NCI-H187 treated with DMSO at 0.1 percent for 48 hours (cell line): Measurements from ENCODE around the gene AHDC1.

Experiments used
- DNase-seq: peaks from one replicate; lab custom pipeline; 2025; lab: John Stamatoyannopoulos, UW

The AHDC1 gene

DNA sequence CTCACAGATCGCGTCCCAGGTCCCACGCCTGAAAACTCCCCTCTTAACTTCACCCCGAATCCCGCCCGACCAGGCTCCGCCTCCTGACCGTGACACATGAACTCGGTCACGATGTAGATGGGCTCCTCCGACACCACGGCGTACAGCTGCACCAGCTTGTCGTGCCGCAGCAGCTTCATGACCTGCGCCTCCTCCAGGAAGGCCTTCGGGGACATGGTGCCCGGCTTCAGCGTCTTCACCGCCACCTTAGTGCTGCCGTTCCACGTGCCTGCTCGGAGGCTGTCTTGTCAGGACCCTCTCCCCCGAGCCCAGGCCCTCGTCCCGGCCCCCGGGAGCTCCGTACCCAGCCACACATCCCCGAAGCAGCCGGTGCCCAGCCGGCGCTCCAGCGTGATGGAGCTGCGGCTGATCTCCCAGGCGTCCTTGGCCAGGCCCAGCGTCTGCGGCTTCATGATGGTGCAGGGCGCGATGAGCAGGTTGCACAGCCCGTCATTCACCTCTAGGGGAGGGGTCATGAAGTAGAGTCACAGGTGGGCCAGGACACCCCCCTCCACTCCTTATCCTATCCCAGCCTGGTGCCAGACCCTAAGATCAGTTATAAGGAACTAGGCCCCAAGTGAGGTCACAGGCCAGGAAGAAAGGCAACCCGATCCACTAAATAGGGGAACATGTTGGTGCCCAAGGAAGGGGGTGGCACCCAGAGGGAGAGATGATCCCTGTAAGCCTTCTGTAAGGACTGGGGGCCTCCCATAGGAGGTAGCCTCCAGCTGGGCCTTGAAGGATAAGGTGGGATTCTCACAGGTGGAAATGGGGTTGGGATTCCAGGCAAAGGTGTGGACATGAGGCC, 11.6 kb upstream of the AHDC1 start:
- no peak for DNase-seq

DNA sequence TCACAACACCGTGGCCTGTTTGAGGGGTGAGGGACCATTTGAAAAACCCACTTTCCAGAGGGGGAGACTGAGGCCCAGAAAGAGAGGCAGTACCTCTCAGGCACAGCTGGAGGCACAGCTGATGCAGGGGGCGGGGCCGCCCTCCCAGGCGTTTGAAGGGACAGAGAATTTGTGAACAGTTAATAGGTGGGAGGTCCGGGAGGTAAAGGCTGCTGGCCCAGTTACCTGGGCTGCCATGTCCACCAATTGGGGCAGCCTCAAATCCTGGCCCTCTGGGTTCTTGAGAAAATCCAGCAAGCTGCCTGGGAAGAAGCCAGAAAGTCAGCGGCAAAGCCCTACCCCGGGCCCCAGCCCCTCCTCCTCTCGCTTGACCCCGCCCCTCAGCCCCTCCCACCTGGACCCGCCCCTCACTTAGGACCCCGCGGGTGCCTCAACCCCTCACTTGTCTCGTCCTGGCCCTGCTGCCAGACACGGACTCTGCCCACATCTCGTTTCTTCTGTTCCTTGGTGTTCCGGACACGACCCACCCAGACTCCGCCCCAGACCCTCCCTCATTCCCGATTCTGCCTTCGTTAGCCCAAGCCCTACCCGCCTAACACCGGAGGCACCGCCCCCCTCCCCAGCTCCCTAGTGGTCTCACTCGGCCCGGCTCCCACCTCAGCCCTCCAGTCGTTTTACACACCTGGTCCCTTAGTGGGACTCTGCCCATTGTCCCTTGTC, 10.8 kb upstream of the AHDC1 start:
- DNase-seq, result no peak

DNA sequence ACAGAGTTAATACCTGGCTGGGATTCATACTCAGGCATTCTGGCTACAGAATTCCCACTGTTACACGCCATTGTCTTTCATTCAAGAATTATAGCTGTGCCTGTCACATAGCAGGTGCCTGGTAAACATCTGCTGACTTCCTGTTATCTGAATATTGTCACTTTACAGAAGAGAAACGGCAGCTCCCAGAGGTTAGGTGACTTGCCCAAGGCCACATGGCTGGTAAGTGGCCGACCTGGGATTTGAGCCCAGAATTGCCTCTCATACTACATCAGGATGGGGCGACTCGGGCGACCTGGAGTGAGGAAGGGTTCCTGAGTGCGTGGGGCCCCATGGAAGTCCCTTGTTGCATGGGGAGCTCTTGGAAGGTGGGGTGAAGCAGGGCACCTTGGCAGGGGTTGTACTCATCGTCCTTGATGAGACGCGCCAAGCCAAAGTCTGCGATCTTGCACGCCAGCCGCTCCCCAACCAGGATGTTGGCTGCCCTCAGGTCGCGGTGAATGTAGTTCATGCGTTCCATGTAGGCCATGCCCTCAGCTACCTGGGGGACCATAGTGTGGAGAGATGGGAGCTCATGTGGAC, 10.2 kb upstream of the AHDC1 start:
- no peak for DNase-seq

DNA sequence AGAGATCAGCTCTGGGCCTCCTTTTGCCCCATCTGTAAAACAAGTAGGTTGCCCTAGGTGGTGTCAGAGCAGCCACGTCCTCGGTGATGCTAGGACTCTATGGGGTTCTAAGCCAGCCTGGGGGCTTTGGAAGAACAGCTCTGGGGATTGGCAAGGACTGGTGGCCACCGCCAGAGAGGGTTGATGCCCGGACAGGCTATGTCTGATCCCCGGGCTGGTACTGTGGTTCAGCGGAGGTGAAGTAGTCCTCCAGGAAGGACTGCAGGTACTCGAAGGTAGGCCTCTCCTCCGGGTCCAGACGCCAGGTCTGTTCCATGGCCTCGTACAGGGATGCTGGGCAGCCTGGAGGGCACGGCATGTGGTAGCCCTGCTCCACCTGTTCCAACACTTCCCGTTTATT, 8.8 kb upstream of the AHDC1 start:
- no peak for DNase-seq

DNA sequence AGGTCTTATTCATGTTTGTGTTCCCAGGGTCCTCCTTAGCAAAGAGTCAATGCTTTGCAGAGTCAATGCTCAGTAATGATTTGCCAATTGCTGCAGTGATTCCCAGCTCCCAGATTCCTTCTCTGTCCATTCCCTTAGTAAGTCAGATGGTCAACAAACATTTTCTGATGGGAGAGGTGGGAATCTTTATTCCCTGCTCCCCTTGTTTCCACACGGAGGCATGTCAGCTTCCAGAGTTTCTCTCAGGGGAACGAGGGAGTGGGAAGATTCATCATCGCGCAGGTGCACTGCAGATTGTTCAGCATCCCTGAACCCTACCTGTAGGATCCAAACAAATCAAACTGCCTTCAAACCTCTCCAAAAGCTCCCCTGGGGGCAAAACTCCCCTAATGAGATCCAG, 7.5 kb upstream of the AHDC1 start:
- no peak for DNase-seq

DNA sequence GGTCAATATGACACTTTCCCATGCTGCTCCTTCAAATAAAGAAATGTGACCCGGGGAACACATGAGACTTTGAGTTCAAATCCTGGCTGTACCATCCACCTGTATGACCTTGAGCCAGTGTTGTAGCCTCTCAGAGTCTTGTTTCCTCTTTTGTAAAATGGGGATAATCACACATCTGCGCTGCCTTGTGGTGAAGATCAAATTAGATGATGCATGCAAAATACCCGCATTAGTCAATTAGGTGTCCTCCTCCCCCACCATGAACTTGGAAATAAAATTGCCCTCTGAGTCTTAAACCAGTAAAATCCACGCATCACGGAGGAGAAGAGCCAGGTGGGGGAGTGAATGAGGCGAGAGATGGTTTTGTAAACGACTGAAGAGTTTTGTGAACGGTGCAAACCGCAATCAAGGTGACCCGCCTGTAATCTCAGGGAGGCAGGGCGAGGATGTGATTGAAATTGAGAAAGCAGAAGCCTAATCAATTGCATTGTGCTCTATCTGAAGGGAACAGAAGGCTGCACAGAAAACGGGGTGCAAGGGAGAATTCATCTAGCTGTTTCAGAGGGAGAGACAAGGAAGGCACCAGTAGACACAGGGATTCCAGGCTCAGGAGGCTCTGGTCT, 5.8 kb upstream of the AHDC1 start:
- no peak for DNase-seq

DNA sequence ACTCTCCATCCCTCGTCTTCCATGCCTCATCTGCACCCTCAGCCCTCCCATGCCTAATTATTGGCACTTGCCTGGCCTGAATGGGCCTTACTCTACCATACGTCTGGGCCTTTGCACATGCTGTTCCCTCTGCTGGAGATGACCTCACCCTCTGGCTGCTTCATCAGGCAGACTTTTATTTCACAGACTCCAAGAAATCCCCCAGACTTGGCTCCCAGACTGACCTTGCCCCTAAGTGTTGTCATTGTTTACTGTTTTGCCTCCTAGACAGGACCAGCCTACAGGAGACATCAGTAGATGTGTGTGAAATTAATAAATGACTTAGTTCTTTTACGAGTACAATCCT, 5.2 kb upstream of the AHDC1 start:
- no peak for DNase-seq

DNA sequence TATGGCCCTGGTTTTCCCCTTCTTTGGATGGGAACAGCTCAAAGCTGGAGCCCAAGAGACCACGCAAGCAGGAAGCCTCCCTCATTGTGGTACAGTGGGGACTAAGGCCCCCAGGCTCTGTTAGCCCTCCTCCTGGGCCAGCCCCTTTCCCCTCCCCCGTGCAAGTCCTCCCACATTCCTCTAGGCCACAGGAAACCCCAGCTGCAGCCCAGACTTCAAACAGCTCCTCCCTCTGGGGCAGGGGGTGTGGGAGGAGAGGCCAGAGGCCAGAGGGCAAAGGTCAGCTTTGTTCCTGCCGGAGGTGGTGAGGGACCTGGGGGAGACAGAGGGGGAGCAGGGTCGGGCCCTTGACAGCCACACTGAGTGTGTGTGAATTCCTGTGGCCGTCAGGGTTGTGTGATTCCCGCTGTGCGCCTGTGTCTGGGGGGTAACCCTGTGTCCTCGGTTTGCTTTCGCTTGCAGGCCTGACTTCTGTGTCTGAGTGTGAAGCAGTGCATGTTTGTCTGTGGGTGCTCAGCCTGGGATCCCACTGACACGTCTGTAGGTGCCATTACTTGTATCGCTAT, 3.4 kb upstream of the AHDC1 start:
- DNase-seq, result no peak

DNA sequence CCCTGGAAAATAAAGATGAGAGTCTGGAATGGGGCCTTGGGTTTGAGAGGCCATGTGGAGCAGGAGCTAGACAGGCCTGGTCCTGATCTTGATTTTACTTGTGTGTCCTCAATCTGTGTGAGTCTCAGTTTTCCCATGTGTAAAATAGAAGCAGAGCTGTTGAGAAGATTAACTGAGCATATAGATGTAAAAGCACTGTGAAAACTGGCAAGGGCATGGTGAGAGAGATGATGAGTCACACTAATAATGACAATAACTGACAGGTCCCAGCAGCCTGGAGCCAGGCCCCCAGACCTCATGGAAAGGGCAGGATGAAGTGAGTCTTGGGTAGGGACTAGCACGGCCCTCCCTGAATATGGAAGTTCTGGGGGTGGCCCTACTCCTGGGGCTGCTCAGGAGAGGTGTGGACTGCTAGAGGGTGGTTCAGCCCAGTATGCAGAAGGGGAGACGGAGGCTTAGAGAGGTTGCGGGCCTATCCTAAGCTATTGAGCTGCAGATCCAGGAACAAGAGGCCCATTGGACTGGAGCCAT, 2.8 kb upstream of the AHDC1 start:
- DNase-seq, result no peak

DNA sequence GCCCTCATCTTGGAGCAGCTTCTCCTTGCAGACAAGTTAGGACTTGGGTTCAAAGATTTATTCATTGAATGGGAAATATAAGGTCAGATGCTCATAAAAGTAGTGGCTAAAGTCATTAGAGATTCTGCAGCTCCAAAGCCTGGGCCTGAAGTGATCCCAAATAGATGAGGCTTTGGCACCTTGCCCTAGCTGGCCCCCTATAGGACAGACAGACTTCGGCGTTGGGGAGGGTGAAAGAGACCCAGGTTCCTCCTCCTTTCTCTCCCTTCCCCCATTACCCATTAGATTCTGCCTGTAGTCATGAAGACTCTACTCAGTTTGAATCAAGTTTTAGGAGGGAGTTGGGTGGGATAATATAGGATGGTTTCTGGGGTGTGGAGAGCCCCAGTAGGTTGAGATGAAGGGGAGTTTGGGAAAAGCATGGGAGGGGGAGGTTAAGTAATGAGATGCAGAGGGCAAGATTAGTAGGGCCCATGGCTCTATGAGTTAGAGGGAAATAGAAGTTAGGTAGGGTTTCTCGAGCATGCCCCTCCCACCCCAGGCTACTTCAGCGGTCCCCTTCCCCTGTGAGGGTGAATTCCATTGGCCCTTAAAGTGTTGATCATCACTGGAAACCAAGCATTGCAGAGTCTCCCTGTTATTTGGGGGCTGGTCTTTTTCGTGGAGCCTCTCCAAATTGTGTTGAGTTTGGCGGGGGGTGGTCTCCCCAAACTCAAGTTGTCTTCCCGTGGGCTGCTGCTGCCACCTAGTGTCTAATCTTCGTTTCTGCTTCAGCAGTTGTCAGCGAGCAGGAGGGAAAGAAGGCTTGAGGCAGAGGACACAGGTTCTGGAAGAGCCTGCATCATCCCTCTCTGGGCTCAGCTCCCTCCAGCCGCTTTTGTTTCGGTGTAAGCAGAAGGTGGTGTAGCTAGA, 2.1 kb upstream of the AHDC1 start:
- DNase-seq, result no peak

DNA sequence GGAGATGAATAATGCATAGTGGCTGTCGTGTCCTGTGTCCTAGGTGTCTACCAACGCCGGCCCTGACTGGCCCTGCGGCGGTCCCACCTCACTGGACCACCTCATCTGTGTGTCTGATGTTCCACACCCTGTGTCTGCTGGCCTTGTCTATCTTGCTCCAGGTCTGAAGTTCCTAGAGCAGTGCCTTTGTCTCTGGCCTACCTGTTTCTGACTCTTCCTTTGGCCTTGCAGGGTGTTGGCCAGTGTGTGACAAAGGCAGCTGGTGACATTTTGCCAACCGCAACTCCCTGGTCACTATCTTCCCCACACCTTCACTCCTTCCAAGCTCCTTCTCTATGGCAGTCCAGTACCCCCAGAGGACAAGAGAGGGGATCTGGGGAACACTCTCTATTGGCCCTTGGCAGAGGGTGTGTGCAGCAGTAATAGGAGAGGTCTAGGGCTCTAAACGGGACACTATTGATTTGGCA, 1.4 kb upstream of the AHDC1 start:
- no peak for DNase-seq

DNA sequence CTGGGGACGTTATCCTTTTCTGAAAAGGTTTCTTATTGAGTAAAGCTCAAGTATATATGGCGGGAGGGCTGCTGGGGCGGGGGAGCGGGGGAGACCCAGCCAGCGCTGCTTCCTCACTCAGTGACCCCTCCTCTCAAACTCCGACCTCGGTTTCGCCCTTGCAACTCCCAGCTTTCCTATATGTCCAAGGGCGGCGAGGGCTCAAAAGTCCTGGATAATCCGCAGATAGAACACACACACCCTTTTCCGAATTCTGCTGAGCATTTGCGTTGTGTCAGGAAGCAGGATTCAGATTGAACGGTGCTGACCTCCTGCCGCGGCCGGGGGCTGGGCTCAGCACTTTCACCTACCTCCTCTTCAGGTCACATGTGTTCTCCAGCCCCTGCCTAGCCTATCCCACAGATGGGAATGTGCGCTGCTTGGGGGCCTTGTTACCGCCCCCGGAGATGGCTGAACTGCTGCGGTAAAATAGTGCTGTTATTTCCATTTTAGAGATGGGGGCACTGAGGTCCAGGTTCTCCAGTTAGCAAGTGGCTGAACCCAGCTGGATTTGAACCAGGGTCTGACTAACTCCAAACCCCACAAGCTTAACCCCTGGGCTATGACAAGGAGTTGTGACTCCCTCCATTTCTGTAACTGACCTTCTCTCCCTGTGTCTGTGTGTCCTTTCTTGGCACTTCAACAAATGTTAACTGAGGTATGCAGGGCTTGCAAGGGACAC, 795 bp upstream of the AHDC1 start:
- DNase-seq, result no peak

DNA sequence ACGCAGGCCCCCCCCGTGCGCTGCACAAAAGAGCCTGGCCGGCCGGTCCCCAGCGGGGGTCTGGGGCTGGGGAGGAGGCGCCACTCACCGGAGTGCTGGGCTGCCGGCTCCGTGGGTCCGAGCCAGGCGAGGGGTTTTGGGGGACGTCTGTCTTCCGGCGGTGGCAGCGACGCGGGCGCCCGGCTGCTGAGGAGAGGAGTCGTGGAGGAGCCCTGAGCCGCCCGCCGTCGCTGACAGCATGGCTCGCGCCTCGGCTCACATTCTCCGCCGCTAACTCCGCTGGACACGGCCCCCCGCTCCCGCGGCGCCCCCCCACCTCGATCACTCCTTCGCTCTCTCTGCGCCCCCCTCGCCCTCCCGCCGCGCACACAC, 649 bp downstream of the AHDC1 start:
- no peak for DNase-seq

DNA sequence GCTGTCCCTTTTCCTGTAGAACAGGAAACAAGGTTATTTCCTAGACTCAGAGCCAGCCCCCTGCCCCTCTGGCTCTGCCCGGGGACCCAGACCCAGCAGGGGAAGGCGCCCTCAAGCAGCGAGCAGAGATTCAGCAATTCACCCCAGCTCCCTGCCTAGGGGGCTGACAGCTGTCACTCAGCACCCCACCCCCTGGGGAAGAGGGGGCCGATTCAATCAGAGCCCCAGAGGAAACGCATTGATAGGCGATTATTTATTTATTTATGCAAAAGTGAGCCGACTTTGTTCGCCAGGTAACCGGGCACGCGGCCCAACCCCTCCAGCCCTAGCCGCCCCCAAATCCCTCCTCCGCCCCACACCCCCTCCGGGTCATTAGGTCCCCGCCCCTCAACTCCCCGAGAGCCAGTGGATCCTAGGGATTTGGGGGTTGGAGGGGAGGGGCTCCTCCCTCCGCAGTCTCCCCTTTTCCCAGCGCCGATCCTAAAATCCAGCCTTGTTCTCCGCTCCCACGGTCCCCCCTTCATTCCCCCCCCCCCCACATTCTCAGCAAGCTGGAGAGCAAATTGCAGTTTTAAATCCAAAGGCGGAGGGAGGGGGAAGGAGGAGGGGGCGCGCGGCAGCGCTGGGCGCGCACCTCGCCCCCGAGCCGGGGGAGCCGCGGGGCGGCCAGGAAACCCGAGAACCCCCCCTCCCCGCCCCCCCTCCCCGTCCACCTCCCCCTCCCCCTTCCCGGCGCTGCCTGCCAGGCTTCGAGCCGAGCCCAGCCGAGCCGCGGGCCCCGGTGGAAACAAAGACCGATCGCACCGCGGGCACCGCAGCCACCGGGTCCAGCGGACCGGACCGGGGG, 1.3 kb downstream of the AHDC1 start:
- DNase-seq, result no peak

DNA sequence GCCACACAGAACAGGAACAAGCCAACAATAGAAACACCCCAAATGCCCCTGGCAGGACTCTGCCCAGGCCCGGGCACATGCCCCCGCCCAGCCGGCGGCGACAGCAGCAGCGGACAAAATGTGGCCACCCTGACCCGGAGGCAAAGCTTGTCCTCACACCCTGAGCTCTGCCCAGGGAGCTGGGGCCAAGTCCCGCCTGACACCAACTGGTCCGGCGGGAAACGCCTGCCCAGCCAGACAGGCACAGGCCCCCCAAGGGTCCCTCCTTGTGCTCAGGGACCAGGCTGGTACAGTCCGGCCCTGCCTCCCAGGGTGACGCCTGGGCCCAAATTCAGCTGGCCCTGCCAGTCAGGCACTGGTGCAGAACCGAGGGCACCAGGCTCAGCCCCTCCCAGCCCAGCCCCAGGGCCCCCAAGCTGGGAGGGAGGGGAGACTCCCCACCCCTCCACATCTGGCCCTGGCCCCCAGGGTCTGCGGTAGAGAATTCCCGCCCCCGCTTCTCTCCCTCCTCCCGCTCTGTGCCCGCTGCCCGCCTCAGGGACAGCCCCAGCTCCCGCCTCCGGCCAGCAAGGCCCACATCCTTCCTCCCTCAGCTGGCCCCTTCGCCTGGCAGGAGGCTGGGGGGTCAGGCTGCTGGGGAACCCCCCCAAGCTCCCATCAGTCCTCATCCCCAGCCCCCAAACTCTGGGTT, 2.0 kb downstream of the AHDC1 start:
- DNase-seq, result no peak

DNA sequence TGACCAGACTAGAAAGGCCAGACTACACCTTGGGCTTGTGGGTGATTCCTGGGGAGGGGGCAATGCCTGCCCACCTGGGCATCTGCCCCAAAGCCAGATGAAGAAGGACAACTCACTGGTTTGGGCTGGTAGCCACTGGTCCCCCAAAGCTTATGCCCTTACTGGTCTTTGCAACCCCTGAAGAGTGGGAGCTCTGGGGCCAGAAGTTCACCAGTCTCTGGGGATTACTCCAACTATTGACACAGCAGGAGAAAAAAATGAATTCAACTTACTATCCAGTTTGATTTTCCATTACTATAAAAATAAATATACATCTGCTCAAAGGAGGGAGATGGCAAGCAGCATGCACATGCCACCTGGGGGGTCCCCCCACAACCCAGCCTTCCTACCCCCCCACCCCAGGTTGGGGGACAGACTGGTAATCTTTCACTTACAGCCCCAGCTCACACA, 2.6 kb downstream of the AHDC1 start:
- DNase-seq, result no peak

DNA sequence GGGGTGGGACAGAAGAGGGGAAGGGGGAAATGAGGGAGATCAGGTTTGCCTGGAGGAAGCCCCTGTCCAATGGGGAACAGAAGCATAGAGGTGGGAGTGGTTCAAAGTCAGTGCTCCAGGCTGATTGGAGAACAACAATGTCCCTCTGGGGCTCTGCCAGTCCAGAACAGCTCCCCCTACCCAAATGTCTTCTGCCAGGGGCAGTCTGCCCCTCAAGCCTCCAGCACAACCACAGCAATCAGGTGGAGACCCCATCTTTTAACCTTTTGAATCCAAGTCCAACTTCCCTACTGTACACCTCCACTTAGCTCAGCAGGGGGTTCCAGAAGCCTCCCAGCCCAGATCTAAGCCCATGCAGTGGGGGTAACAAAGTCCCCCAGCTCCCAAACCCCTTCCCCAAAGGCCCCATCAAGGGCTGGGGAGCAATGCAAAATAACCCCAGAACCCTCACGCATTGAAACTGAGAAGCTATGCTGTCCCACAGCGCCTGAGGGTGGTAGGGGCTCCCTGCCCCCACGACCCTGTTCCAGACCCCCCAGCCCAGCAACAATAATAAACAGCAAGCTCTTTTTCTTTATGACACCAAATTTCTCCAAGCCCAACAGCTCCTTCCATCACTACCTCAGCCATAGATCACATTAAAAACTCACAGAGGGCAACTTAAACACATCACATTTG, 3.3 kb downstream of the AHDC1 start:
- DNase-seq, result no peak
